Measurements from ENCODE around the gene PLPP3.

The PLPP3 gene

GRCh38 chr1:56496158-56496557, 83.2 kb downstream of the PLPP3 start:
- no peak overlapping the region for H3K4me3 ChIP-seq (ENCODE audit: low read depth, low read length)
- TF ChIP-seq CTCF (IDR thresholded peaks at IDR 0.05; ENCODE audit: borderline replicate concordance, insufficient read depth, low read depth, low read length) = no peak

GRCh38 chr1:56495538-56495937, 83.8 kb downstream of the PLPP3 start:
- TF ChIP-seq CTCF (IDR thresholded peaks at IDR 0.05; ENCODE audit: borderline replicate concordance, insufficient read depth, low read depth, low read length) = no peak
- no peak overlapping the region for H3K4me3 ChIP-seq (ENCODE audit: low read depth, low read length)

- TF ChIP-seq CTCF (IDR thresholded peaks at IDR 0.05; ENCODE audit: borderline replicate concordance, insufficient read depth, low read depth, low read length) = no peak
- H3K4me3 ChIP-seq (ENCODE audit: low read depth, low read length) = no peak overlapping the region
Observed at GRCh38 chr1:56494306-56494705, 85.1 kb downstream of the PLPP3 start.

- no peak overlapping the region for H3K4me3 ChIP-seq (ENCODE audit: low read depth, low read length)
- TF ChIP-seq CTCF (IDR thresholded peaks at IDR 0.05; ENCODE audit: borderline replicate concordance, insufficient read depth, low read depth, low read length) = no peak
Observed at GRCh38 chr1:56493826-56494225, 85.5 kb downstream of the PLPP3 start.

- no peak overlapping the region for H3K4me3 ChIP-seq (ENCODE audit: low read depth, low read length)
- TF ChIP-seq CTCF (IDR thresholded peaks at IDR 0.05; ENCODE audit: borderline replicate concordance, insufficient read depth, low read depth, low read length) = no peak
Observed at GRCh38 chr1:56491441-56491840, 87.9 kb downstream of the PLPP3 start.

- no peak for TF ChIP-seq CTCF (IDR thresholded peaks at IDR 0.05; ENCODE audit: borderline replicate concordance, insufficient read depth, low read depth, low read length)
- H3K4me3 ChIP-seq (ENCODE audit: low read depth, low read length) = no peak overlapping the region
Observed at GRCh38 chr1:56490619-56491018, 88.7 kb downstream of the PLPP3 start.

GRCh38 chr1:56489695-56490094, 89.7 kb downstream of the PLPP3 start:
- no peak for TF ChIP-seq CTCF (IDR thresholded peaks at IDR 0.05; ENCODE audit: borderline replicate concordance, insufficient read depth, low read depth, low read length)

More at GRCh38 chr1:56489695-56490094, 89.7 kb downstream of the PLPP3 start:
- no peak overlapping the region for H3K4me3 ChIP-seq (ENCODE audit: low read depth, low read length)
